Fibroblast of the aortic adventitia (primary cell): Measurements from ENCODE around the gene SMS. TPM values are rescaled to one million over a fixed set of nuclear protein-coding genes. Genes with fewer than 3 reads are reported as not detected.

Source experiments
- DNase-seq: peaks from one replicate; pipeline ENCODE4 v3.0.0-alpha.2; 2010; ENCODE audit warnings: low read depth
- H3K4me3 ChIP-seq: 2 replicates; pipeline ENCODE4 v1.5.1; 2011; ENCODE audit warnings: low read depth, mild to moderate bottlenecking, control low read depth, low read length, moderate library complexity
- CTCF ChIP-seq: IDR thresholded peaks from 2 replicates; pipeline ENCODE4 v1.5.1; 2011; ENCODE audit warnings: mild to moderate bottlenecking, low read length, control low read depth, inconsistent platforms; ENCODE audit not compliant: insufficient read depth
- total RNA-seq: library from RNA; depleted of rRNA; stranded (reverse); fragments of >200 nt; gene quantifications from 2 replicates; pipeline ENCODE4 v1.2.3, GENCODE V29; 2012; ENCODE audit warnings: low replicate concordance

The SMS gene
- total RNA-seq, 1 donor = 214 TPM

GRCh38 chrX:21986596-21986995 lies 46.1 kb downstream of the SMS start:
- no peak overlapping the region for H3K4me3 ChIP-seq
- TF ChIP-seq CTCF = no peak
- DNase-seq = peak; percentile 65

GRCh38 chrX:21989384-21989783 lies 48.9 kb downstream of the SMS start:
- DNase-seq = no peak
- no peak overlapping the region for H3K4me3 ChIP-seq
- TF ChIP-seq CTCF = no peak

DNA sequence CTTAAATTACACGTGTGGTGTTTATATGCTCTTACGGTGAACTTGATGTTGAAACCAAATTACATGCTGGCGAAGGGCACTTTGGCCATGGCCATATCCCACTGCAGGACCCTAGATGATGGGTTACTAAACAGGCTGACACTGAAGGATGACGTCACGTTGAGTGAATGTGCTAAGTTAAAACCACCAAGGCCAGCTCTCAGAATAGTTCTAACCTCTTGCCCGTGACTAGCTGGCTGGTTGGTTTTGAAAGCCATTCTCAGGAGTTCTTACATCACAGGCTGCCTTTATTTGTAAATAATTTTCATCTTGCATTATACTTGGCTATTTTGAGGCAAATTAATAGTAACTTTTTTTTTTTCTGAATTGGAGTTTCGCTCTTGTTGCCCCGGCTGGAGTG lies 50.3 kb downstream of the SMS start:
- TF ChIP-seq CTCF = no peak
- no peak for DNase-seq
- H3K4me3 ChIP-seq = no peak overlapping the region

DNA sequence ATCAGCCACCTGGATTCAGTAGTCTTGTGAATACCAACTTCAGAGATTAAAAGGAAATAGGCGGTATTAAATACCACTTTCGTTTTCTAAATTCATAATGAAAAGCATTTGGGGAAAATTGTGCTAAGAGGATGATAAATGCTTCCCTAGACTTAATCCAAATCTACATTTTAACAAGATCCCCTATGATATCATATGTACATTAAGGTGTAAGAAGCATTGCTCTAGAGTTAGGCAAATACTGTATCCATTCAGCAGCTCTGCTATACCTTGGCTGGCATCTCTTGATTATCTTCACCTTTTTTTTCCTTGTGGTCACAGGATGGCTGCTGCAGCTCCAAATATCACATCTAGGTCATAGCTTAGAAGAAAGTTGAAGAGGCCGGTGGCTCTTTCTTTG lies 51.0 kb downstream of the SMS start:
- H3K4me3 ChIP-seq = no peak overlapping the region
- no peak for TF ChIP-seq CTCF
- DNase-seq = no peak

DNA sequence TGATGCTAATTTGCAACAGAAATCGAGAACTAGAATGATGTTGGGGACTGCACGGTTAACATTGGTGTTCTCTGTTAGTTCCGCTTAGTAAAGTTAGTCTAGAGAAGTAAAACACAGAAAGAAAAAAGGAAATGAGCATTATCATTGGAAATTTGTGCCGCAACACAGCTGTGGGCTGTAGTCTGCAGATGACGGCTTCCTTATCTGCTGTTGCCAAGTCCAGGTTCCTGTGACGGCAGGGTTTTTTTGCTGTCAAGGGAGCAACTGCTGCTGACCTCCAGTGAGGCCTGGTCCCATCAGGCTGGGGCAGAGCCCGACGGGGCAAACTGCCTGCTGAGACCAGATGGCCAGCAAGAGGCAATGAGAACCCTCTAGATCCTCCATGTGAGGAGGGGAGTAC lies 52.8 kb downstream of the SMS start:
- TF ChIP-seq CTCF = no peak
- DNase-seq = no peak
- H3K4me3 ChIP-seq = no peak overlapping the region

DNA sequence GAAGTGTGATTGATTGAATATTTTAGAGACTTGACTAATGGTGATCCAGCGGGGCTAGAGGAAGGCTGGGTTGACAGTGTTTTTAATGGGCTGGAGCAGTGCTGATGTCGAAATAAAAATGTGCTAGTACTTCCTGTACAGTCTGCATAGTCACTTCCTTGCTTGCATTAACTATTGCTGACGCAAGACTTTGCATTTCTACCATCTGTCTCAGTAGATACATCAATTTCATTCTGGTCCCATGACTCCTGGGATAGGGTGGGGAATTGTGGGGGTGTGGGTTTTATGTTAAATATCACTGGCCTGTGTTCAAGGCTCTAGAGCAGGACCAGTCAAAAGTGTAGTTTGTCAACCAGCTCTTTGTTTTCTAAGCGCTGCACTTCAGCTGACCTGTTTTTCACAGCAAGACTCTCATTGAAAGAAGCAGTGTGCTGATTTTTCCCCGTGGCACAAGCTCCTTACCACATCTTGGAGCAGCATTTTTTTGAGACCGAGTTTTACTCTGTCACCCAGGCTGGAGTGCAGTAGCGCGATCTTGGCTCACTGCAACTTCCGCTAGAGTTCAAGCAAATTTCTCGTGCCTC lies 56.5 kb downstream of the SMS start:
- H3K4me3 ChIP-seq = no peak overlapping the region
- no peak for TF ChIP-seq CTCF
- DNase-seq = peak; percentile 64

- no peak for TF ChIP-seq CTCF
- no peak for DNase-seq
- H3K4me3 ChIP-seq = no peak overlapping the region
These were observed 57.5 kb downstream of the SMS start for GRCh38 chrX:21998037-21998436.
